Measurements from ENCODE around the gene LEF1. TPM values are rescaled to one million over a fixed set of nuclear protein-coding genes. Genes with fewer than 3 reads are reported as not detected.

LEF1 gene
- total and polyA plus RNA-seq, 9 of the 15 experiments (the other 6 are each of a cell fraction or from before 2014, with no cell fraction given) = 15.1 to 81.1 (median 29.7) TPM

- TF ChIP-seq UBTF (IDR thresholded peaks at IDR 0.05; ENCODE audit: borderline replicate concordance in 1 of 2, low read depth in 2 of 2, low read length in 2 of 2) = peak; percentile 39 to 86; a peak in 2 of 4 replicates
- no peak for TF ChIP-seq ARID3B (CRISPR knock-in tag; IDR thresholded peaks at IDR 0.05; ENCODE audit: borderline replicate concordance)
- TF ChIP-seq ZNF407 (IDR thresholded peaks at IDR 0.05; ENCODE audit: low read depth) = no peak
- TF ChIP-seq MAZ (CRISPR knock-in tag; conservative IDR thresholded peaks at IDR 0.05 in 1 of 2, IDR thresholded peaks at IDR 0.05 in 1 of 2) = peak in 1 of 2 experiments; percentile 71; a peak in 1 of 4 replicates
- peak; percentile 75 for TF ChIP-seq ZFX (CRISPR knock-in tag; IDR thresholded peaks at IDR 0.05)
- peak; percentile 67 for TF ChIP-seq TBP (optimal IDR thresholded peaks at IDR 0.05; ENCODE audit: low read depth, low read length)
- TF ChIP-seq MAFF (IDR thresholded peaks at IDR 0.05; ENCODE audit: low read length) = no peak
- peak; percentile 54; the same call in 1 of the 2 replicates for TF ChIP-seq GATAD2A (IDR thresholded peaks at IDR 0.05)
- no peak for TF ChIP-seq NFIX (CRISPR knock-in tag; IDR thresholded peaks at IDR 0.05; ENCODE audit: low read depth)
- peak; percentile 52; the same call in 1 of the 2 replicates for TF ChIP-seq MTA3 (IDR thresholded peaks at IDR 0.05; ENCODE audit: borderline replicate concordance)
- TF ChIP-seq, protein P1, sequence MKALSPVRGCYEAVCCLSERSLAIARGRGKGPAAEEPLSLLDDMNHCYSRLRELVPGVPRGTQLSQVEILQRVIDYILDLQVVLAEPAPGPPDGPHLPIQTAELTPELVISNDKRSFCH (CRISPR knock-in tag; IDR thresholded peaks at IDR 0.05) = no peak
- TF ChIP-seq, protein P1 (tag; IDR thresholded peaks at IDR 0.05) = peak; percentile 16; the same call in 1 of the 2 replicates
- no peak for TF ChIP-seq NUFIP1 (IDR thresholded peaks at IDR 0.05; ENCODE audit: partially characterized antibody)
- no peak for TF ChIP-seq FOXJ3 (CRISPR knock-in tag; IDR thresholded peaks at IDR 0.05)
Measured at GRCh38 chr4:108168671-108169523, at the start of gene LEF1 (continued).

Data from K562 (cell line).